Kidney (tissue), 14 donors: Measurements from ENCODE around the gene GSX2. TPM values are rescaled to one million over a fixed set of nuclear protein-coding genes. Genes with fewer than 3 reads are reported as not detected.

ENCODE experiments used
- DNase-seq, 5 donors: peaks; one replicate each; pipeline ENCODE4 v3.0.0-alpha.2; 2013 to 2020
- FAIRE-seq: peaks from 2 replicates; lab custom pipeline; 2012; peaks lifted over from hg19 to GRCh38; lab: Jason Lieb, UNC
- H3K27ac ChIP-seq, 2 donors: one replicate each; pipeline ENCODE4 v1.7.0; 2013; ENCODE audit warnings: low read depth in 2 of 2, low read length in 2 of 2, inconsistent platforms in 1 of 2
- H3K27me3 ChIP-seq: one replicate; pipeline ENCODE4 v1.7.1; 2013; ENCODE audit warnings: low read length, inconsistent platforms; ENCODE audit not compliant: control insufficient read depth, insufficient read depth
- H3K36me3 ChIP-seq, 3 donors: one replicate each; pipeline versions ENCODE4 v1.7.0 to v1.7.1; 2013; ENCODE audit warnings: low read length in 3 of 3, control low read depth in 1 of 3, inconsistent platforms in 1 of 3; ENCODE audit not compliant: insufficient read depth in 3 of 3, control insufficient read depth in 2 of 3
- H3K4me1 ChIP-seq, 3 donors: one replicate each; pipeline versions ENCODE4 v1.7.0 to v1.7.1; 2013; ENCODE audit warnings: low read length in 3 of 3, inconsistent platforms in 1 of 3, low read depth in 1 of 3; ENCODE audit not compliant: control insufficient read depth in 2 of 3, insufficient read depth in 2 of 3
- H3K4me3 ChIP-seq, 3 donors: one replicate each; pipeline versions ENCODE4 v1.7.0 to v1.8.1; 2013; ENCODE audit warnings: low read length in 3 of 3, control low read depth in 1 of 3, inconsistent platforms in 1 of 3
- H3K9ac ChIP-seq, 3 donors: one replicate each; pipeline versions ENCODE4 v1.7.0 to v1.7.1; 2013; ENCODE audit warnings: low read length in 3 of 3, control low read depth in 1 of 3, inconsistent platforms in 1 of 3
- H3K9me3 ChIP-seq, 3 donors: one replicate each; pipeline versions ENCODE4 v1.7.0 to v1.7.1; 2013; ENCODE audit warnings: low read length in 3 of 3, control low read depth in 1 of 3, inconsistent platforms in 1 of 3; ENCODE audit not compliant: control insufficient read depth in 2 of 3, insufficient read depth in 1 of 3
- intact Hi-C: fragments of 100-400 bp; cut with DNase I; formaldehyde crosslinking; loops from one replicate; pipeline ENCODE4 v1.11.1; 2022
- polyA plus RNA-seq: library from polyadenylated mRNA; stranded (reverse); fragments of 350-450 nt; fragmentation: Illumina TruSeq; extraction: RNeasy Lipid Tissue Mini Kit (QIAGEN cat#74804); gene quantifications from one replicate; pipeline ENCODE4 v1.2.3, GENCODE V29; 2014; ENCODE audit warnings: low read depth, low replicate concordance; ENCODE audit not compliant: insufficient read depth
- total RNA-seq: library from RNA; stranded (reverse); fragmentation: NEBNext Ultra II Directional; extraction: Animal tissue kit (Norgen Biotek cat#: 25700); gene quantifications from one replicate; pipeline ENCODE4 v1.2.1, GENCODE V29; 2021
- TF ChIP-seq, protein P1 (sequence below): IDR thresholded peaks from 3 replicates; pipeline ENCODE4 v1.5.1; 2012; ENCODE audit warnings: mild to moderate bottlenecking, moderate library complexity, borderline replicate concordance; ENCODE audit not compliant: insufficient read depth; ENCODE audit errors: extremely low read depth
- donor health status: control.
- donor health status: control.
- donor health status: control.
- donor health status: control.
- donor health status: control.
- donor health status: DM: yes; HTN: yes; CAD: no.
- donor health status: Normal renal cell carcinoma (clear cell type).

Gene GSX2
- total and polyA plus RNA-seq, 2 donors from 2014 or later: not detected

DNA sequence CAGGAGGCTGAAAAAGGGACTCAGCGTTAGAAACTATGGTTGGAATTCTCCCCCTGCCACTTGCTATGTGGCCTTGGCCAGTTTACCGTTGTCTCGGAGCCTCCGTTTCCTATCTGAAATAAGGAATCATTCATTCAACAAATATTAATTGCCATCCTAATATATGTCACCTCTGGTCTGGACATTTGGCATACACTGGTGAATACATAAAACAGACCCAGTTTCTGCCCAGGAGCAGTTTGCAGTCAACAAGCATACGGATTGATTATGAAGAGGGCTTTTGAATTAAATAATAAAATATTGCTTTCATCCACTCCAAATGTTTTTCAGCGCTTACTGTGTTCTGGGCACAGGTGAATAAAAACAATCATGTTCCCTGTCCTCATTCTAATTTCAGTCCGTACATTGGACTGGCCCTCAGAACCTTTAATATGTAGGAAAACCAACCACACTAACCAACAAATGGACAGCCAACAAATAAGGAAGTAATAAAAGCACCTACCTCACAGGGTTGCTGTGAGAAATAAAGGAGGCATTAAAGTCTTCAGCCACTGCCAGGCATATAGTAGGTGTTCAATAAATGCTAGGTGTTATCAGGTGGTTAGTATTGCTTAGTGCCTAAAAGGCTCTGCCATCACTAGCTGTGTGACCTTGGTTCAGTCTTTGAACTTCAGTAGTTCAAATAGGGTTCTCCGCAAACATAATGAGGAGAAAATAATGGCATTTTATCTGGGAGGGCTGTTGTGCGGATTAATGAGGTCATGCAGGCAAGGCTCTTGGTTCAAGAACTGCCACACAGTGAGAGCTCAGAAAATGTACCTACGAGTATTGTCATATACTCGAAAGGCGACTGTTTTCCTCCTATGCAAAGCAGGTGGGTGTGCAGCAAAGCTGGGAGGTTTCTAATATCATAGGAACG lies 7.3 kb upstream of the GSX2 start:
- no peaks in the 10 kb centered on the region for H3K36me3 ChIP-seq
- TF ChIP-seq, protein P1, sequence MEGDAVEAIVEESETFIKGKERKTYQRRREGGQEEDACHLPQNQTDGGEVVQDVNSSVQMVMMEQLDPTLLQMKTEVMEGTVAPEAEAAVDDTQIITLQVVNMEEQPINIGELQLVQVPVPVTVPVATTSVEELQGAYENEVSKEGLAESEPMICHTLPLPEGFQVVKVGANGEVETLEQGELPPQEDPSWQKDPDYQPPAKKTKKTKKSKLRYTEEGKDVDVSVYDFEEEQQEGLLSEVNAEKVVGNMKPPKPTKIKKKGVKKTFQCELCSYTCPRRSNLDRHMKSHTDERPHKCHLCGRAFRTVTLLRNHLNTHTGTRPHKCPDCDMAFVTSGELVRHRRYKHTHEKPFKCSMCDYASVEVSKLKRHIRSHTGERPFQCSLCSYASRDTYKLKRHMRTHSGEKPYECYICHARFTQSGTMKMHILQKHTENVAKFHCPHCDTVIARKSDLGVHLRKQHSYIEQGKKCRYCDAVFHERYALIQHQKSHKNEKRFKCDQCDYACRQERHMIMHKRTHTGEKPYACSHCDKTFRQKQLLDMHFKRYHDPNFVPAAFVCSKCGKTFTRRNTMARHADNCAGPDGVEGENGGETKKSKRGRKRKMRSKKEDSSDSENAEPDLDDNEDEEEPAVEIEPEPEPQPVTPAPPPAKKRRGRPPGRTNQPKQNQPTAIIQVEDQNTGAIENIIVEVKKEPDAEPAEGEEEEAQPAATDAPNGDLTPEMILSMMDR: no peak

DNA sequence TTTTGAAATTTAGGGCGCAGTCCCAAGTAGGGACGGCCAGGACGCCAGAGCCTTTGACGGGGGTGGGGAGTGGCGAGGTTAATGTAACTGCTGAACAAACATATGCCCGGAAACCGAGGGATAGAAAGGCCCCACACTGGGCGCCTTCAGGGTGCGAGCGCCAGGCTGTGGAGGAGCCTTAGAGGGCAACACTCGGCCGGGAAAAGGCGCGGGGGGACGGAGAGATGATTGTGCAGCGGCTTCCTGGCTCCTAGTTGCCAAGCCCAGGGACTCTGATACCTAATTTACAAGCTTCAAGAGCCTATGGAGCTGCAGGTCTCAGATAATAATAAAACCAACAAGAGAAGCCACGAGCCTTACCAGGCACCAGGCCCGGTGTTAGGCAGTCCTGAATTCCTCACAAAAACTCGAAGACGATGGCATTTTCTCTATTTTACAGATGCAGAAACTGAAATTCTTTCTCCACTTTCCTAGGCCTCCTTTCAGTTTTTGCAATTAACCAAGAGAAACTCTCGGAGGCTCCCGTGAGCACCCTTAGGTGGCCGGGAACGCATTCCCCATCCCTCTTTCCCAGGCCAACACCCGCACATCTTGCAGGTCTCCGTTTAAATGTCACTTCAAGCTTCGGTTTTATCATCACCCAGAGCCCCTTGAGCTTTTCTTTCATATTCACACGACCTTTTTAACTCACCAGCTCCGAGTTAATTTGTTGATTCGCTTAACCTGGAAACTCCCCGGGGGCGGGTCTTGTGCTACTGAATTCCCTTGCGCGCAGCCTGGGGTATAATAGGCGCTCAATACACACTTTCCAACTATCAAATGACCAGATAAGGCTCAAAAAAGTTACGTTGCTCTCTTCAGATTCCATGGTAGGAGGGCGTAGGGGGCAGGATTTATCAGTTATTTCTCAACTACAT lies 6.4 kb upstream of the GSX2 start:
- no peak for FAIRE-seq

More for the DNA sequence above, 7.3 kb upstream of the GSX2 start:
- FAIRE-seq (no peak), DNase-seq (no peak)
- intact Hi-C loops: no loop called here
- Histone ChIP-seq H3K27ac (no peak overlapping the region), H3K27me3 (peaks cover 53% of the 10 kb centered on the region), H3K9ac (peak overlapping the region in 1 of 3 donors; percentile 53), H3K9me3 (no peaks in the 10 kb centered on the region), H3K4me1 (peaks cover 4 to 13% (median 6%) of the 10 kb centered on the region in 3 donors), H3K4me3 (peak overlapping the region in 2 of 3 donors; percentile 73)

DNA sequence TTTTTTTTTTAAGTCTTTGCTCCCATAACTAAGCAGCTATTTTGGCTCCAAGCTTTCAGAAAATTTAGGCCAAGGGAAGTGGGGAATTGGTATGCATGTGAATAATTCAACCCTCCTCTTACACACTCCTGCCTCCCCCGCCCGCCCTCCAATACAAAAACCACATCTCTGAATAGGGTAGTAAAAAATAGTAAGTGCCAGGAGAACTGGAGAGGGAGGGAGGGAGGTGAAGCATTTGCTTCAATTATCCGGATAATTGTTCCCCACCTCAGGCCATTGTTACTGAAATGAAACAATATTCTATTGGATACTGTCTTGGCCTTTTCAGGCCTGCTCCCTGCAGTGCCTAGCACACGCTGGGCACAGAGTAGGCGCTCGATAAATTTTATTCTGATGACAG lies 5.5 kb upstream of the GSX2 start:
- intact Hi-C loops: no loop called here
- H3K27ac ChIP-seq: no peak overlapping the region
- no peaks in the 10 kb centered on the region for H3K36me3 ChIP-seq
- TF ChIP-seq, protein P1: no peak
- H3K9me3 ChIP-seq: no peaks in the 10 kb centered on the region
- FAIRE-seq (no peak), DNase-seq (no peak)
- no peak overlapping the region for H3K4me3 ChIP-seq
- H3K4me1 ChIP-seq: peaks cover 4 to 13% (median 6%) of the 10 kb centered on the region in 3 donors
- no peak overlapping the region for H3K9ac ChIP-seq
- H3K27me3 ChIP-seq: peaks cover 71% of the 10 kb centered on the region

More for the DNA sequence above, 6.4 kb upstream of the GSX2 start:
- H3K4me3 ChIP-seq: no peak overlapping the region
- TF ChIP-seq, protein P1: no peak
- H3K9ac ChIP-seq: no peak overlapping the region
- H3K36me3 ChIP-seq: no peaks in the 10 kb centered on the region
- peaks cover 62% of the 10 kb centered on the region for H3K27me3 ChIP-seq
- peaks cover 4 to 13% (median 6%) of the 10 kb centered on the region in 3 donors for H3K4me1 ChIP-seq
- H3K9me3 ChIP-seq: no peaks in the 10 kb centered on the region
- no peak overlapping the region for H3K27ac ChIP-seq
- intact Hi-C loops: no loop called here
- DNase-seq: peak in 1 of 5 donors; percentile 36
